Activated naive CD4-positive, alpha-beta T cell treated with anti-CD3 and anti-CD28 coated beads, Interleukin-2, amount 50 U/mL, for 72 hours (primary cell): Measurements from ENCODE around the gene CHRNA1. TPM values are rescaled to one million over a fixed set of nuclear protein-coding genes. Genes with fewer than 3 reads are reported as not detected.
A peak's percentile ranks its signal among the peaks of the same experiment; 100 is the strongest.

ENCODE experiments used
- ATAC-seq, 2 donors: fragments of 150-1000 bp; cut with Tn5 transposase; 2 replicates each; pipeline ENCODE4 v1.10.0; 2021; ENCODE audit warnings: mild to moderate bottlenecking in 2 of 2, moderate library complexity in 2 of 2
- DNase-seq, 2 donors: peaks; one replicate each; pipeline ENCODE4 v3.0.0; 2021 to 2022; ENCODE audit warnings: low spot score in 2 of 2
- H3K27ac Mint-ChIP-seq, 2 donors: one replicate each; pipeline ENCODE4 v1.8.0; 2022; ENCODE audit warnings: mild to moderate bottlenecking in 2 of 2, mixed read lengths in 2 of 2
- H3K36me3 Mint-ChIP-seq, 2 donors: one replicate each; pipeline ENCODE4 v1.8.0; 2022; ENCODE audit warnings: mixed read lengths in 2 of 2
- H3K9me3 Mint-ChIP-seq, 2 donors: one replicate each; pipeline ENCODE4 v1.8.0; 2022; ENCODE audit warnings: mixed read lengths in 2 of 2
- total RNA-seq, 2 donors: library from RNA; stranded (reverse); gene quantifications; one replicate each; pipeline ENCODE4 v1.2.3, GENCODE V29; 2022

CHRNA1 gene
- total RNA-seq, 2 donors from 2014 or later, result not detected

DNA sequence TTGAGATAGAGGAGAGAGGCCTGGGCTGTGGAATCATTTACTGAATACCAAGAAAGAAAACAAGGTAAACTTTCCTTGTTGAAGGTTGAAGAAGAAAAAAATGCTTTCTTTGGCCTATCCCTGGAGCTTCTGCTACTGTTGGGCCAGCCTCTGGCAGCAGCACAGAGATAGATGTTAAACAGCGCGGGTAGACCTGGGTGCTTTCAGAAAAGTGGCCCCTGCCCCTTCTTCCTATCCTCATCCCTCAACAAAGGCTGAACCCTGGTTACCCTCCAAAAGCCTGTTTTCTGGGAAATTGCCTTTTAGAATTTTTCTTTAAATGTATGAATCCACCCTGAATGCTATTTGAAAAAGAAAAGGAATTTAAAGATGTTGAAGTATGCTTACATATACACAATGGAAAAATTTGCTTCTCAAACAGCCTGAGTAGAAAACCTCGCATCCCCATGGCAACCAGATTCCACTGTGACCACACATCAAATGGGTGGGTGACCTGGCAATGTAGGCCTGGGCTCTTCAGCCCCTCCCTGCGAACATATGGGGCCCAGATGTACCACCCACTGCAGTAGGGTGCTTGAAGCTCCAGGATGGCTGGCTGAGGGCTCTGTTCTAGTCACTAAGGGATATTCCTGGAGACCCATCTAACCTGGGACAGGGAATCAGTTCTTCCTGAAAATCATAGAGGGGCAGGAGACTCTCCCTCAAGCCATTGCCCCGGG, 23.4 kb upstream of the CHRNA1 start:
- no peaks in the 10 kb centered on the region for H3K36me3 Mint-ChIP-seq
- ATAC-seq (peak; percentile 65 to 71), DNase-seq (no peak)
- peak overlapping the region; percentile 68 to 93 for H3K27ac Mint-ChIP-seq
- no peaks in the 10 kb centered on the region for H3K9me3 Mint-ChIP-seq

DNA sequence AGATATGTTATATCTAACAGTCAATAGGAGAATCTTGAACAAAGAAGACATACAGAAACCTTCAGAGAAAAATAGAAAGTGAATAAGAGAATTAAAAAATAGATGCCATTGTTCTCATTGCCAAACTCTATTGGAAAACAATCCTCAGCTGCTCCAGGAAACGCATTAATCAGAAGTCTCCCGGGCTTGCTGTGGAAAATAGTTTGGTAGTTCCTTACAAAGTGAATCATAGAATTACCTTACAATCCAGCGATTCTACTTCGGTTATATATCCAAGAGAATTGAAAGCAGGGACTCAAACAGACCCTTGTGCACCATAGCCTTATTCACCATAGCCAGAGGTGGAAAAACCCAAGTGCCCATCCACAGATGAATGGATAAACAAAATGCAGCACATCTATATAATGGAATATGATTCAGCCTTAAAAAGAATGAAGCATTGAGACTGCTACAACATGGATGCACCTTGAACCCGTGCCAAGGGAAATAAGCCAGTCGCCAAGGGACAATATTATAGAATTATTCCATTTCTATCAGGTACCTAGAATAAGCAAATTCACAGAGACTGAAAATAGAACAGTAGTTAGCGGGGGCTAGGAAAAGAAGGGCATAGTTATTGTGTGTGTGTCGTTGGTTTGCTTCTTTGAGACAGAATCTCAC, 21.9 kb upstream of the CHRNA1 start:
- no peak for ATAC-seq
- no peaks in the 10 kb centered on the region for H3K36me3 Mint-ChIP-seq
- H3K27ac Mint-ChIP-seq, result no peak overlapping the region
- H3K9me3 Mint-ChIP-seq, result no peaks in the 10 kb centered on the region
- no peak for DNase-seq

DNA sequence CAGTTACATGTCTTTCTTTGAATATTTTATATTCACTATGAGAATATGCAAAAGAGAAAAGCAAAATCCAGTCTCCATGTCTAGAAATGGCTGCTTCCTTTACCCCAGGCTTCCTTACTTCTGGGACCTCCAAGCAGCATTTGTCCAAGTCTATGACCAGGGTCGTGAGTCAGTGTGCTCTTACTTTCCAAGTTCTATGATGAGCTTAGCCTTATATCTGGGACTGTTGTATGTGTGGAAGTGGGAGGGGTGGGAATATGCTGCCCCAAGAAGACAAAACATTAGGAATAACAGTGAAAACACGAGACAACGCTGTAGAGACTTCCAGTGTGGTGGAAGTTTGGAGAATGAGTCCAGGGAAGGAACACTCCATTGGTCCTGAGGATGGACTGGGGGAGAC, 21.2 kb upstream of the CHRNA1 start:
- Mint-ChIP-seq H3K36me3 (no peaks in the 10 kb centered on the region), H3K9me3 (no peaks in the 10 kb centered on the region), H3K27ac (no peak overlapping the region)
- ATAC-seq (no peak), DNase-seq (no peak)

DNA sequence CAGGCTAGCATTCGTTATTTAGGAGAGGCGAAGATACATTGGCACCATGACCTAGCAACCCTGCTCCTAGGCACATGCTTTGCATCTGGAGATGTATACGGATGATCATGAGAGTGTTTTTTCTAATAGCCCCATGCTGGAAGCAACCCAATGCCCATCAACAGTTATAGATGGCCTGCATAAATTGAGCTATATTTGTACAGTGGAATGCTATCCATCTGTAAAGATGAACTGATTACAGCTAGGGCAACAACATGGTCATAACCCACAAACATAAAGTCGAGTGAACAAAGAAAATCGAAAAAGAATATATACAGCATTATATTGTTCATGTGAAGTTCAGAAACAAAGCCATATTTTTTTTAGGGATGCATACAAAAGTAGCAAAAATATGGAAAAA, 20.6 kb upstream of the CHRNA1 start:
- DNase-seq, result no peak
- no peak for ATAC-seq

DNA sequence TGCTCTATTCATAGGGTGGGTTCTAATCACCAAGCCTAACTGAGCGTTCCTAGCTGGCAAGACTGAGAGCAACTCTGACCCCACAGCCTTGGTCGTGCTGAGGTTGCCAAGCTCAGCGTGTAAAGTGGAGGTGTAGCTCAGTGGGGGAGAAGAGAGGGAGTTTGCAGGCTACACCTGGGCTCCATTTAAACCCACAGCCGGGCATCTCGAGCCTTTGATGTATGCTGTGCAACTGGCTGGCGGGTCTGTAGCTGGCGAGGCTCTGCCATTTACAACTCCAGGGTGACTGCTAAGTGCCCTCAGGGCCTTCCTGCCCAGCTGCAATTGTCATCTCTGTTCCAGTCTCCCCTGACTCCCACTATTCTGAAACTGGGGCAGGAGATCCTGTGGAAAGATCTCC, 20.0 kb upstream of the CHRNA1 start:
- Mint-ChIP-seq H3K36me3 (no peaks in the 10 kb centered on the region), H3K9me3 (no peaks in the 10 kb centered on the region)
- no peak for ATAC-seq

More for the DNA sequence above, 20.6 kb upstream of the CHRNA1 start:
- Mint-ChIP-seq H3K36me3 (no peaks in the 10 kb centered on the region), H3K9me3 (no peaks in the 10 kb centered on the region), H3K27ac (no peak overlapping the region)

DNA sequence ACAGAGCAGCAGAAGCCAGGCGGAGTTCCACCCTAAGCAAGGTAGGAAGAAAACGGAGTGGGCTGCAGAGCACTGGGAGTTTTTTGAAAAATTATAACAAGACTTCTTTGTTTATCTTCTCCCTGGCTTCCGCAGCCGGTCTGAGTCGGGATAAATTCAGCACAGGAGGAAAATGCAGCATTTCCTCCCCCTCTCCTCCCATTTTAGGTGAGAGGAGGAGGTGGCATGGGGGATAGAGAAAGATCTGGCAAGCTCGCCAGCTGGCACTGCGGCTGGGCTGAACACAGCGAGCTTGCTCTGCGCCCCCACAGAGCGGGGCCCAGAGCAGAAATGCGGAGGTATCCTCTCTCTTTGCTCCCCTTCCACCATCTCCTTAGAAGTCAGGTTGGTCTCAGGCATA, 17.7 kb upstream of the CHRNA1 start:
- ATAC-seq (no peak), DNase-seq (no peak)
- H3K36me3 Mint-ChIP-seq, result no peaks in the 10 kb centered on the region
- H3K27ac Mint-ChIP-seq, result no peak overlapping the region
- no peaks in the 10 kb centered on the region for H3K9me3 Mint-ChIP-seq

More for the DNA sequence above, 20.0 kb upstream of the CHRNA1 start:
- no peak for DNase-seq
- no peak overlapping the region for H3K27ac Mint-ChIP-seq

DNA sequence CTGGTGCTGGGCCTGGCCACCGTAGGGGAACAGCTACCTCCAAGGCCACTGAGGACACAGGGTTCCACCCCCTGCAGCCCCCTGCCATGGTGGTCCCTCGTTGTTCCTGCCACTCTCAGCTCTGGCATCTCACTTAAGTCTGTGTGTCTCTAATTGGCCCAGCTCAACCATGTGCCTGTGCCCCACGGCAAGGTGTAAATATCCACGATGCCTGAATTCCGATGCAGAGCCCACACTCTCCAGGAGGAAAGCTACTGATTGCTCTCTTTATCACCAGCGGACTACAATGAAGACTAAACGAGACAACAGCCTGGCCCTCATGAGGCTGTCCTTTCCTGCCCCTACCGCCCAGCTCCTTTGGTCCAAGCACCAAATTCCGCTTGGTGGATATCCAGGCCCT, 17.0 kb upstream of the CHRNA1 start:
- DNase-seq (no peak), ATAC-seq (no peak)
- Mint-ChIP-seq H3K36me3 (no peaks in the 10 kb centered on the region), H3K9me3 (no peaks in the 10 kb centered on the region), H3K27ac (peak overlapping the region in 1 of 2 donors; percentile 96)

DNA sequence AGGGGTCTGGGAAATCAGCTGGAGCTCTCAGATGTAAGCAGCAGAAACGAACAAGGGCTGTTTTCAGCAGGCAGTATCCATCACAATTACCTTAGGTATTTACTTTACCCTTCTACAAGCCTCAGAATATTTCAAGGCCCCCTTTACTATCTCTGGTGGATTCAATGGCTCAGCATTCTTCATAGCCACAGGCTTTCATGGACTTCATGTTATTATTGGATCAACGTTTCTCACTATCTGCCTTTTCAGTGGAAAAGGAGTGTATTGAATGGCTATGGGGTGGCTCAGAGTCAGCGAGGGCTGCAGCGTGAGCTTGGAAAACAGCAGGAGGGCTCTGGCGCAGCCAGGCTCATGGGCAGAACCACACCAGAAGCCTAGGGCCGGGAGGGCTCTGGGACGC, 16.6 kb upstream of the CHRNA1 start:
- peak overlapping the region in 1 of 2 donors; percentile 96 for H3K27ac Mint-ChIP-seq
- DNase-seq (no peak), ATAC-seq (no peak)
- no peaks in the 10 kb centered on the region for H3K36me3 Mint-ChIP-seq
- H3K9me3 Mint-ChIP-seq, result no peaks in the 10 kb centered on the region

DNA sequence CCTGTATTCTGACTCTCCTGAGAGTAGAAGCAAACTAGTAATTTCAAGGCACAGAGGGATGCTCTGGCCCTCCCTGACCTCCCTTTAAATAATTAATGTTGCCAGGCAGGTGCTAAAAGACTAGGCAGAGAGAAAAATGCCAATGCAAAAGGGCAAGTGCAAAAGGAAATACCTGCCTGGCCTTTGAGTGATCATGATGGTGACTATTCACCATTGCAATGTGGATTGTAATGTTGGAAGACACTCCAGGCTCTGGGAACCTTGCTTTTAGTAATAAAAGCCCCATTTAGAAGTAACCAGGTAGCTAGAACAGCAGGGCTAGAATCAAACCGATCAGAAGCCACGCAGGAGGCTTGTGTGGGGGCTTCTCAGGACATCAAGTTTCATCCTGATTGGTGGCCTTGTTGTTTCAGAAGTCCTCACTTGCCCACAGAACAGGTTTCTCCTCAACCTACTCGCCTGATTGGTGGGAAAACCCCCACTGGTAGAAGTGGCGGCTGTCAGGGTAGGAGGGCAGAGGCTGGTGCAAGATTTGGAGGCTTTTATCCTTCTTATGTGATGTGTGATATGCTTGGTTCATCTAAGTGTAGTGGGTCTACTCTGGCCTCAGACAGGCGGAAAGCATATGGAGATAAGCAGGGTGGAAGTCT, 16.0 kb upstream of the CHRNA1 start:
- ATAC-seq (no peak), DNase-seq (no peak)
- no peaks in the 10 kb centered on the region for H3K36me3 Mint-ChIP-seq
- H3K9me3 Mint-ChIP-seq, result no peaks in the 10 kb centered on the region
- peak overlapping the region in 1 of 2 donors; percentile 96 for H3K27ac Mint-ChIP-seq

DNA sequence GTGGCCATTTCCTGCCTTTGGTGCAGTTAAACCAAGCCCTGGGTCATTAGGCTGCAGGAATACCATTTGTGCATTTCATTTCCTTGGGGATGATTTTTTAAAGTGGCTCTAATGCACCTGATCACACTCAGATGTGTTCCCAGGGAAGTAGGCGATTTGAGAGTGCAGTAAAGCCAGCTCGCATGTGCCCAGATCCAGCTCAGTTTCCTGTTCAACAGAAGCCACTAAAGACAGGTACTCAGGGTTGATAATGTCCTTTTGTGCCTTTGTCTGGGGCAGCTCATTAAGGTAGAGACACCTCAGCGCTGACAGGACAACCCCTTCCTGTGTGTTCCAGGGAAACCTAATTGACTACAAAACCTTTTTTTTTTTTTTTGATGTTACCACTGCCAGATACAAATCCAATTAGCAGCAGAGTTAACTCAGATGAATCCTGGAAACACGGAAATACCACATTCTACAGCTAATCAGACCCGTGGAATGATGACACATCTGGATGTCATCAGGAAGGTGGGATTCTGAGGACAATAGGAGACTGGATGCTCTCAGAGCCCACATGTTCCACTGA, 15.2 kb upstream of the CHRNA1 start:
- Mint-ChIP-seq H3K27ac (peak overlapping the region; percentile 92 to 96), H3K9me3 (no peaks in the 10 kb centered on the region), H3K36me3 (no peaks in the 10 kb centered on the region)
- no peak for DNase-seq
- ATAC-seq, result no peak

DNA sequence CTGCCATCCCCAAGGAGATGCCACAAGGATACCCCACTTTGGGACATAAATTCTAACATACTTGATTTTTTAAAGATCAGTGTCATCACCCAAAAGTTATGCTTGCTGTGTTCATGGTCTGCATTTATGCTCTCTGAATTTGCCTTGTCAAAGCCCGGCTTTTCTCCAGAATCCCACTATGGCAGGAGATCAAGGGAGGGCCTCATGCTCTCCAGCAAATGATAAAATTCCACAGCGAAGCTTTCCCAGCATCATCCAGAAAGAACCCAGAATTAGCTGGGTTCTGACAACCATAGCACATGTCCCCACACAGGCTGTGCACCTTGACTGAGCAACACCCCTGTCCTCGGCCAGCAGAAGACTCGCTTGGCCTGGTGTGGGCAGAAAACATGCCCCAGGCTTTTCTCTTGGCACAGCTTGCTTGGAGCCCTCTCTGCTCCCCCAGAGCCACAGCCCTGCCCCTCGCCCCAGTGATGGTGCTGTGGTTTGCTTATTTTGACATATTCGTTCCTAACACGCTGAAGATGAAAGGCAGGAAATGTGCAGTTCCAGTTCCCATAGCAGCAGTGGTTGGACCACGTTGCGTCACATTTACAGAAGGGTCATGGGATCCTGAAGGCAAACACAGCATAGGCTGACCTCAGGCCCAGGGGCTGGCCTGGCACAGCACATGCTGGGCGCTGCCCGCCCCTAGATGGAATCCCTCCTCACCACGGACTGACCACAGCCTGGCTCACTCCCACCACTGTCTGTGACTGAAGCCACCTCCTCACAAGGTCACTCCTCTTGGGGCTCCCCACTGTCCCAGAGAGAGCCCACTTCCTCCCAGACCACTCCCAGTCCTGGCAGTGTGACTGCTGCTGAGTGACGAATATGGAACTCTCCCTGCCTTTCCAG, 14.1 kb upstream of the CHRNA1 start:
- Mint-ChIP-seq H3K9me3 (no peaks in the 10 kb centered on the region), H3K27ac (peak overlapping the region; percentile 92 to 96), H3K36me3 (no peaks in the 10 kb centered on the region)
- ATAC-seq, result peak; percentile 95 to 96
- peak; percentile 75 to 91 for DNase-seq

DNA sequence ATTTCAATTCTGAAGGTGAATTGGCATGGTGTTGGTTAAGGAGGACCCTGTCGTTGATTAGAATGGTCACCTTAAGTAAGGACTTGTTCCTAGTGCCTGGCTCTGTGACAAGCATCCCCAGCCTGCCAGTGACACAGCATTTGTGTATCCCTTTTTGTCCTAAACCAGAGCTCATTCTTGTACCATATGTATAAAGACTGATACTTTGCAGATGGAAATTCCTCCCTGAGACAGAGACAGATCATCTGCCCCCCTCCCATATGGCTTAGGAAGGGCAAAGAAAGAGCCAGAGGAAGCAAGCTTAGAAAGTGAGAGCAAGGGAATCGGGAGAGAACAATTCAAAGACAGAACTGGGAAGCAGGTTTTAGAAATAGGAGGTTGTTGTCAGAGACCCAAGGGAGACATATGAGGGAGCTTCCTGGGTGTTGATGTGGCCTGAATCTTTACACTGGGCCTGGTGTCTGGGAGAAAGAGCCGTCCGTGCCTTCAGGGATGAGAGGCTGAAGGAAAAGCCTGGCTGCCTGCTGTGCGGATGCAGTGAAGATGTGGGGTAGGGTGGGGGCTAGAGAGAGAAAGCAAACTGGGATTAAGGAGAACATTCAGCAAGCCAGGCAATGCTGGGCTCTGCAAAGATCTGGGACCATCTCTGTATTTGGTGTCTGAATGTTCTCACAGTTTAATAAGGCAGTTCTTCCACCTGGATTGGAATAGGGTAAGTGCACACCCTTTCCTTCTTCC, 13.2 kb upstream of the CHRNA1 start:
- Mint-ChIP-seq H3K36me3 (no peaks in the 10 kb centered on the region), H3K9me3 (no peaks in the 10 kb centered on the region), H3K27ac (peak overlapping the region; percentile 44 to 96)
- no peak for DNase-seq
- ATAC-seq, result no peak

DNA sequence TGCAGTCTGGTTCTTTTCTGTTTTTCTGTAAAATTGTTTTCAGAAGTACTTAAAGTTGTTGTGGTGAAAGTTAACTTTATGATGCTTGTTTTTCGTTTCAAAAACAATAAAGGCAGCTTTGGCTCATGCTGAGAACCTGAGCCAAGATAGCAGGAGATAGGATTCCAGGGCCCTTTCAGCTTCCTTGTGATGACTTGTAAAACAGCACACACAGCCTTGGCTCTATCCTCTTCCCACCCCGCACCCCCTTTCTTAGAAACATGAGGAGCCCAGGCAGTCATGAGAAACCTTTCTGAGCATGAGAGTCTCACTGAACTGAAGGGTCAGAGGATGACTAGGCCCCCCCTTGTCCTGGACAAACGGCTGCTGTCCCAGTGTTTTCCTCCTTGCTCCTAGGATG, 12.4 kb upstream of the CHRNA1 start:
- no peaks in the 10 kb centered on the region for H3K36me3 Mint-ChIP-seq
- no peaks in the 10 kb centered on the region for H3K9me3 Mint-ChIP-seq
- H3K27ac Mint-ChIP-seq, result peak overlapping the region in 1 of 2 donors; percentile 96
- no peak for DNase-seq
- no peak for ATAC-seq

DNA sequence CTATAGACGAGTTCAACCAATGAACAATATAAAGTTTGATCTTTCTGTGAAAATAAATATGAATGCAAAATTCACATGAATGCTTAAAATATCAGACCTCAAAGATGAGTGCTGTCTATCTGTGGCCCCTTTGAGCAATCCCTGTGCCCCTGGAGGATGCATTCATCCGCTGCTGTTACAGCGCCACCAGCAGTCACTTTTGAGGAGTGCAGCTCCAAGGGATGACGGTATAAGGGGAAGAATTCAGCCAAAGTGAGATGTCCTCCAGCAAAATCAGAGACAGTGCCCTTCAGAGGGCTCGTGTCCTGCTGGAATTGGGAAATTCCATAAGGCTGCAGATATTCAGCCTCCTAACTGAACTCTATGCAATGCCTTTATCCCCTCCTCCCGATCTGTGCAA, 12.0 kb upstream of the CHRNA1 start:
- ATAC-seq (no peak), DNase-seq (peak in 1 of 2 donors; percentile 14)
- H3K9me3 Mint-ChIP-seq, result no peaks in the 10 kb centered on the region
- H3K36me3 Mint-ChIP-seq, result no peaks in the 10 kb centered on the region
- peak overlapping the region in 1 of 2 donors; percentile 96 for H3K27ac Mint-ChIP-seq

DNA sequence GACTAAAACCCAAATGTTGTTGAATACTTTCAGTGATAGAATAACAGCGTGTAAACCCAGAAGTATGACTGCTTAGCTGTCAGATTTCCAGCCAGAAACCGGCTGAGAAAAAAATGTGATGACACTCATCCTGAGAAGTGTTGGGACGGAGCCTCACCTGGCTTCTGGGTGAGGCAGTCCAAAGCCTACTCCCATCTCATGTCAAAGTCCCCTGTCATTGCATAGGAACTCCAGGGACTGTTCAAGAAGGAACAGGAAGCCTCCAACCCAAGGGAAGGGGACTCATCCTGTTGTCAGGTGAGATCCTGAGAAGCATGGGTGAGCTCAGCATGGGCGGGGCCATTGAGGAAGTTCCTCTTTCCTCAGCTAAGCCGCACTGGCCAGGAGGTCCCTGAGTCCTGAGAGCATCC, 11.3 kb upstream of the CHRNA1 start:
- no peaks in the 10 kb centered on the region for H3K9me3 Mint-ChIP-seq
- ATAC-seq (no peak), DNase-seq (peak in 1 of 2 donors; percentile 10)
- H3K27ac Mint-ChIP-seq, result peak overlapping the region in 1 of 2 donors; percentile 96
- no peaks in the 10 kb centered on the region for H3K36me3 Mint-ChIP-seq

DNA sequence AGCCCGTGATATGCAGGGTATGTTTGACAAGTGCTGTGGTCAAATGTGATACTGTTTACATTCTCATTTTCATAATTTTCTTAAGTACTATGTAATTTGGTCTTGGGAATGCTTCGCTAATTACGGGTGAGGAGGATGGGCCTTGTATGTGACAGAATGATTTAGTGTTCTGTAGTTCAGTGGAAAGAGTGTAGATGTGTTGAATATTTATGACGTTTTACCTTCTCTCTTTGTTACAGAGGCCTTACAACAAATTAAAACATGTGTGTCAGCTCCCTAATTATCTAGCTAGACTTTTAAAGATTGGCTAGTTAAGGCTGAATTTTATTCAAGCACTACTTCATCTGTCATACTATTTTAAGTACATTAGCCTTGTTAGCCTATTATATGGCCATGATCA, 10.6 kb upstream of the CHRNA1 start:
- Mint-ChIP-seq H3K9me3 (no peaks in the 10 kb centered on the region), H3K36me3 (no peaks in the 10 kb centered on the region), H3K27ac (no peak overlapping the region)
- DNase-seq, result no peak
- no peak for ATAC-seq
